A549 treated with Mapracorat at 1 μM for 4 hours (cell line): ENCODE data around the gene HUNK. TPM values are rescaled to one million over a fixed set of nuclear protein-coding genes. Genes with fewer than 3 reads are reported as not detected.

ENCODE experiments used
- total RNA-seq: library from RNA; stranded (reverse); fragments of 200-300 nt; extraction: Qiagen RNA extraction; gene quantifications from 5 replicates; pipeline ENCODE4 v1.2.3, GENCODE V29; 2022

The HUNK gene
- 1.3 to 1.5 TPM (median 1.4 TPM) in 5 replicates for total RNA-seq

DNA sequence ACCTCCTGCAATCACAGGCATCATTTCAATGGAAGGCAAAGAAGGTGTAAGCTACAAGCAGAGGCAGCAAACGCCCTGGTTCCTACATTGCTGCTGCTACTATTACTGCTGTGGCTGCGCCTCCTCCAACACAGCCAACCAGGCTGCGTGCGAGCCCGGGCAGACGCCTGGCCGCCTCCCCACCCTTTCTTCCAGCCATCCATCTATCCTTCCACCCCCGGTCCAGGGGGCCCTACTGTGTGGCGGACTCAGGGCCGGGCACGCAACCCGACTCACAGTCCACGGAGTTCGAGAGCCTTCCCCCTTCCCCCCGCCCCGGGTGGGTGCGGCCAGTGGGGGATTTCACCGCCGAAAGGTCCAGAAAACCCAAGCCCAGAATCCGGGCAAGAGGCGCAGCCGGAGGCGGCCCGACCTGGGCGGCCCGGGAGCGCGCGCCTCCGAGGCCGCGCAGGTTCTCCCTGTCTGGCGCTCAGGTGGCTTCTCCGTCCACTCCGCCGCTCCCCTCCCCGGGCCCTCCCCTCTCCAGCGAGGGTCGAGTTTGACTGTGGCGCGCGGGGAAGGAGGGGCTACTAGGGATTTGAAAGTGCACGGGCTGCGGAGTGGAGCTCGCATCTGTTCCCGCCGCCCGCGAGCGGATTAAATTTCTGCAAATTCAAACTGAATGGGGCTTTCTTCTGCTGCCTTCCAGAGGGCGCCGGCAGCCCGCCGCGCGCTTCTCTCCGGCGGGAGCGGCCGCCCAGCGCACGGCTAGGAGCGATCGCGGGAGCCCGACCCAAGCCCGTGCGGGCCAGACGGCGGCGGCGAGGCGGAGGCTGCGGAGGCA lies at the start of gene HUNK:
Gene HUNK (plus strand): TSS at position 569 of the 823 bp plus-strand sequence. CDS start 655 bp downstream, outside the sequence.

Other genes with a start within 250 kb of the HUNK start
- 361 to 448 TPM (median 381 TPM) in 5 replicates for gene SOD1, start 213.3 kb upstream of the HUNK start, total RNA-seq
- 16.4 to 21.1 TPM (median 18.7 TPM) in 5 replicates for gene SCAF4, start 140.9 kb upstream of the HUNK start, total RNA-seq